ENCODE measurements around the gene SLC39A8.

SLC39A8 gene

GRCh38 chr4:102234243-102234838, 110.9 kb downstream of the SLC39A8 start:
- Histone ChIP-seq H3K9me3 (ENCODE audit: insufficient read depth, low read length) (no peaks in the 10 kb centered on the region), H3K27me3 (ENCODE audit: low read depth, low read length) (no peaks in the 10 kb centered on the region), H3K79me2 (ENCODE audit: low read length) (no peaks in the 10 kb centered on the region), H3K36me3 (replicated peaks; ENCODE audit: low read depth, low read length) (no peaks in the 10 kb centered on the region), H2AFZ (ENCODE audit: low read depth, low read length) (no peak overlapping the region), H3K27ac (ENCODE audit: low read length) (no peak overlapping the region), H3K4me2 (ENCODE audit: low read length) (no peak overlapping the region), H3K9ac (ENCODE audit: low read length) (no peak overlapping the region), H4K20me1 (ENCODE audit: insufficient read depth, low read length) (no peaks in the 10 kb centered on the region), H3K4me1 (ENCODE audit: low read length) (no peaks in the 10 kb centered on the region), H3K4me3 (ENCODE audit: low read length) (no peak overlapping the region)
- TF ChIP-seq EZH2phosphoT487 (IDR thresholded peaks at IDR 0.05; ENCODE audit: low read depth) = no peak
- TF ChIP-seq CTCF (IDR thresholded peaks at IDR 0.05; ENCODE audit: low read depth, low read length) = no peak

GRCh38 chr4:102230194-102230593, 115.1 kb downstream of the SLC39A8 start:
- TF ChIP-seq CTCF (IDR thresholded peaks at IDR 0.05; ENCODE audit: low read depth, low read length) (no peak), EZH2phosphoT487 (IDR thresholded peaks at IDR 0.05; ENCODE audit: low read depth) (no peak)
- Histone ChIP-seq H3K36me3 (replicated peaks; ENCODE audit: low read depth, low read length) (peaks cover 4% of the 10 kb centered on the region), H3K4me2 (ENCODE audit: low read length) (no peak overlapping the region), H3K4me1 (ENCODE audit: low read length) (no peaks in the 10 kb centered on the region), H3K27me3 (ENCODE audit: low read depth, low read length) (no peaks in the 10 kb centered on the region), H3K27ac (ENCODE audit: low read length) (no peak overlapping the region), H2AFZ (ENCODE audit: low read depth, low read length) (no peak overlapping the region), H3K4me3 (ENCODE audit: low read length) (no peak overlapping the region), H3K79me2 (ENCODE audit: low read length) (no peaks in the 10 kb centered on the region), H3K9ac (ENCODE audit: low read length) (no peak overlapping the region), H3K9me3 (ENCODE audit: insufficient read depth, low read length) (no peaks in the 10 kb centered on the region; the same call in 1 of the 2 replicates), H4K20me1 (ENCODE audit: insufficient read depth, low read length) (no peaks in the 10 kb centered on the region)

- Histone ChIP-seq H3K36me3 (replicated peaks; ENCODE audit: low read depth, low read length) (peaks cover 4% of the 10 kb centered on the region), H3K9me3 (ENCODE audit: insufficient read depth, low read length) (no peaks in the 10 kb centered on the region; the same call in 1 of the 2 replicates), H3K4me2 (ENCODE audit: low read length) (no peak overlapping the region), H2AFZ (ENCODE audit: low read depth, low read length) (no peak overlapping the region), H3K9ac (ENCODE audit: low read length) (no peak overlapping the region), H3K27ac (ENCODE audit: low read length) (no peak overlapping the region), H3K79me2 (ENCODE audit: low read length) (no peaks in the 10 kb centered on the region), H3K4me1 (ENCODE audit: low read length) (no peaks in the 10 kb centered on the region), H3K27me3 (ENCODE audit: low read depth, low read length) (no peaks in the 10 kb centered on the region), H4K20me1 (ENCODE audit: insufficient read depth, low read length) (no peaks in the 10 kb centered on the region), H3K4me3 (ENCODE audit: low read length) (no peak overlapping the region)
- no peak for TF ChIP-seq EZH2phosphoT487 (IDR thresholded peaks at IDR 0.05; ENCODE audit: low read depth)
- TF ChIP-seq CTCF (IDR thresholded peaks at IDR 0.05; ENCODE audit: low read depth, low read length) = no peak
Observed at GRCh38 chr4:102227388-102227787, 117.9 kb downstream of the SLC39A8 start.

GRCh38 chr4:102223461-102223860, 121.8 kb downstream of the SLC39A8 start:
- Histone ChIP-seq H3K27ac (ENCODE audit: low read length) (no peak overlapping the region), H3K9ac (ENCODE audit: low read length) (no peak overlapping the region), H3K27me3 (ENCODE audit: low read depth, low read length) (no peaks in the 10 kb centered on the region), H2AFZ (ENCODE audit: low read depth, low read length) (no peak overlapping the region), H3K4me1 (ENCODE audit: low read length) (no peaks in the 10 kb centered on the region), H3K4me2 (ENCODE audit: low read length) (no peak overlapping the region), H3K79me2 (ENCODE audit: low read length) (no peaks in the 10 kb centered on the region), H3K4me3 (ENCODE audit: low read length) (no peak overlapping the region), H4K20me1 (ENCODE audit: insufficient read depth, low read length) (no peaks in the 10 kb centered on the region), H3K9me3 (ENCODE audit: insufficient read depth, low read length) (no peaks in the 10 kb centered on the region; the same call in 1 of the 2 replicates), H3K36me3 (replicated peaks; ENCODE audit: low read depth, low read length) (peaks cover 1% of the 10 kb centered on the region)
- TF ChIP-seq CTCF (IDR thresholded peaks at IDR 0.05; ENCODE audit: low read depth, low read length) (no peak), EZH2phosphoT487 (IDR thresholded peaks at IDR 0.05; ENCODE audit: low read depth) (no peak)

All from OCI-LY3 (cell line).